Fibroblast of lung (primary cell): ENCODE measurements around the gene RASA2. TPM values are rescaled to one million over a fixed set of nuclear protein-coding genes. Genes with fewer than 3 reads are reported as not detected.

Experiments used
- DNase-seq, 2 donors: peaks; one replicate each; pipeline versions ENCODE4 v3.0.0 to v3.0.0-alpha.2; 2010; ENCODE audit warnings: low read depth in 2 of 2
- H2AFZ ChIP-seq: 2 replicates; pipeline ENCODE4 v1.5.1; 2012; ENCODE audit warnings: low read length, control low read depth, inconsistent platforms
- H3K27ac ChIP-seq: 2 replicates; pipeline ENCODE4 v1.5.1; 2011; ENCODE audit warnings: low read length, control low read depth; ENCODE audit not compliant: insufficient read depth
- H3K27me3 ChIP-seq: 2 replicates; pipeline ENCODE4 v1.5.1; 2011; ENCODE audit warnings: mild to moderate bottlenecking, low read length; ENCODE audit not compliant: control insufficient read depth, insufficient read depth
- H3K36me3 ChIP-seq: 2 replicates; pipeline ENCODE4 v1.5.1; 2011; ENCODE audit warnings: low read length; ENCODE audit not compliant: control insufficient read depth, insufficient read depth
- H3K4me1 ChIP-seq: 2 replicates; pipeline ENCODE4 v1.5.1; 2011; ENCODE audit warnings: low read length; ENCODE audit not compliant: control insufficient read depth, insufficient read depth; ENCODE audit errors: extremely low read depth
- H3K4me2 ChIP-seq: 2 replicates; pipeline ENCODE4 v1.5.1; 2011; ENCODE audit warnings: low read length, control low read depth; ENCODE audit not compliant: insufficient read depth; ENCODE audit errors: extremely low read depth
- H3K4me3 ChIP-seq, 4 experiments: fragments of 200-600 bp in 1 of 4; sonication (generic) in 1 of 4; replicated peaks in 1 of 4; 2 replicates each; pipeline ENCODE4 v1.5.1; 2011 to 2016; ENCODE audit warnings: low read length in 4 of 4, low read depth in 3 of 4, mild to moderate bottlenecking in 3 of 4, control low read depth in 2 of 4, inconsistent platforms in 1 of 4, mixed read lengths in 1 of 4; ENCODE audit not compliant: insufficient read depth in 1 of 4; ENCODE audit errors: control extremely low read depth in 1 of 4
- H3K79me2 ChIP-seq: 2 replicates; pipeline ENCODE4 v1.5.1; 2012; ENCODE audit warnings: mild to moderate bottlenecking, low read length, inconsistent platforms; ENCODE audit not compliant: control insufficient read depth, insufficient read depth
- H3K9ac ChIP-seq: 2 replicates; pipeline ENCODE4 v1.5.1; 2011; ENCODE audit warnings: mild to moderate bottlenecking, low read length, control low read depth; ENCODE audit not compliant: insufficient read depth
- H3K9me3 ChIP-seq: 2 replicates; pipeline ENCODE4 v1.5.1; 2012; ENCODE audit warnings: low read depth, low read length; ENCODE audit not compliant: control insufficient read depth, insufficient read depth
- H4K20me1 ChIP-seq: 2 replicates; pipeline ENCODE4 v1.5.1; 2011; ENCODE audit warnings: low read length; ENCODE audit not compliant: control insufficient read depth, insufficient read depth; ENCODE audit errors: extremely low read depth
- EZH2 ChIP-seq: IDR thresholded peaks from 2 replicates; pipeline ENCODE4 v1.5.1; 2012; ENCODE audit warnings: low read length, control low read depth, mild to moderate bottlenecking; ENCODE audit errors: missing control alignments
- polyA plus RNA-seq, 2 donors: library from polyadenylated mRNA; depleted of rRNA in 1 of 2; stranded (reverse) in 1 of 2; unstranded in 1 of 2; fragments of >200 nt; gene quantifications; 2 replicates each; pipeline ENCODE4 v1.2.1, GENCODE V29; 2011 to 2012; ENCODE audit warnings: missing spikeins in 1 of 2
- total RNA-seq: library from RNA; depleted of rRNA; stranded (reverse); fragments of >200 nt; gene quantifications from 2 replicates; pipeline ENCODE4 v1.2.1, GENCODE V29; 2014
- TF ChIP-seq, protein P1 (sequence below), 2 donors: IDR thresholded peaks in 1 of 2; conservative IDR thresholded peaks in 1 of 2; 1 replicate in 1 of 2; 2 replicates in 1 of 2; pipeline ENCODE4 v1.5.1; 2011 to 2012; ENCODE audit warnings: low read length in 2 of 2, control low read depth in 1 of 2, inconsistent platforms in 1 of 2, low read depth in 1 of 2, mild to moderate bottlenecking in 1 of 2

Gene RASA2
- total and polyA plus RNA-seq, 2 donors (not counting 1 experiment from before 2014, with no cell fraction given), result 10.0 to 11.4 TPM

DNA sequence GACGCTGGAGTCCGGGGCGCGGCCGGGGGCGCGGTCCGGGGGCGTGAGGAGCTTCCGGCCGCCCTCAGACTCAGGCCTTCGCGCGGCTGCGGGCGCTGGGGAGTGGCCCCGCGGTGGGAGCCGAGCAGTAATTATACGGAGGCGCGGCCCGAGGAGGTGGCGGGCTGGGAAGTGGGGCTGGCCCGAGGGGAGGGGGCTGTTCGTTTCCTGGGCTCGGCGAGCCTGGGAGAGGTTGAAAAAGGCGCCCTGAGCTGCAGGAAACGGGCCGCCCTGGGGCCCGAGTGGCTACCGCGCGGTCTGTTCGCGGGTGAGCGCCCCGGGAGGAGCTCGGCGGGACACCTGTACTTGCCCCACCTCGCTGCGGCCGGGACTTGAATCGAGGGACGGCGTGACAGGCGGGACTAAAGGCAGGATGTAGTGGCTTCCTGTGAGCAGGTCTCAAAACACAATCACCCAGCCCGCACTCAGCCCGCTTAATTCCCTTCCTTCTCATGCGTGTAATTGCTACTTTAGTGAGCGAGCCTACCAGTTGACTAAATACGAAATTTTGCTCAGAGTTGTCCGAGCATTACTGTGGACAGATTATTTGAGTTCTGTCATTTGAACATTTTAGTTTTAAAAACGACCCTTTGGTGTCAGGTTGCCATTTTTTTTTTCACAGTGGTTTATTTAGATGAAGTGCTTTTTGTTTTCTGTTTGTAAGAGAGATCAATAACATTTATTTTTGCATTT is 860 bp downstream of the RASA2 start:
- H3K27me3 ChIP-seq, result no peaks in the 10 kb centered on the region
- peak overlapping the region; percentile 92 for H3K9ac ChIP-seq
- H2AFZ ChIP-seq, result peak overlapping the region; percentile 9
- no peaks in the 10 kb centered on the region for H3K36me3 ChIP-seq
- no peaks in the 10 kb centered on the region for H4K20me1 ChIP-seq
- peaks cover 44% of the 10 kb centered on the region for H3K79me2 ChIP-seq
- H3K4me1 ChIP-seq, result peaks cover 5% of the 10 kb centered on the region
- peak overlapping the region; percentile 77 for H3K27ac ChIP-seq
- H3K9me3 ChIP-seq, result no peaks in the 10 kb centered on the region
- H3K4me3 ChIP-seq, result peak overlapping the region; percentile 66 to 87 (median 70)
- TF ChIP-seq, protein P1, sequence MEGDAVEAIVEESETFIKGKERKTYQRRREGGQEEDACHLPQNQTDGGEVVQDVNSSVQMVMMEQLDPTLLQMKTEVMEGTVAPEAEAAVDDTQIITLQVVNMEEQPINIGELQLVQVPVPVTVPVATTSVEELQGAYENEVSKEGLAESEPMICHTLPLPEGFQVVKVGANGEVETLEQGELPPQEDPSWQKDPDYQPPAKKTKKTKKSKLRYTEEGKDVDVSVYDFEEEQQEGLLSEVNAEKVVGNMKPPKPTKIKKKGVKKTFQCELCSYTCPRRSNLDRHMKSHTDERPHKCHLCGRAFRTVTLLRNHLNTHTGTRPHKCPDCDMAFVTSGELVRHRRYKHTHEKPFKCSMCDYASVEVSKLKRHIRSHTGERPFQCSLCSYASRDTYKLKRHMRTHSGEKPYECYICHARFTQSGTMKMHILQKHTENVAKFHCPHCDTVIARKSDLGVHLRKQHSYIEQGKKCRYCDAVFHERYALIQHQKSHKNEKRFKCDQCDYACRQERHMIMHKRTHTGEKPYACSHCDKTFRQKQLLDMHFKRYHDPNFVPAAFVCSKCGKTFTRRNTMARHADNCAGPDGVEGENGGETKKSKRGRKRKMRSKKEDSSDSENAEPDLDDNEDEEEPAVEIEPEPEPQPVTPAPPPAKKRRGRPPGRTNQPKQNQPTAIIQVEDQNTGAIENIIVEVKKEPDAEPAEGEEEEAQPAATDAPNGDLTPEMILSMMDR (conservative IDR thresholded peaks at IDR 0.05 in 1 of 2, IDR thresholded peaks at IDR 0.05 in 1 of 2; ENCODE audit: low read depth in 1 of 2, low read length in 2 of 2), result no peak
- no peak for TF ChIP-seq EZH2
- peak overlapping the region; percentile 97 for H3K4me2 ChIP-seq
- DNase-seq, result peak; percentile 41 to 62

DNA sequence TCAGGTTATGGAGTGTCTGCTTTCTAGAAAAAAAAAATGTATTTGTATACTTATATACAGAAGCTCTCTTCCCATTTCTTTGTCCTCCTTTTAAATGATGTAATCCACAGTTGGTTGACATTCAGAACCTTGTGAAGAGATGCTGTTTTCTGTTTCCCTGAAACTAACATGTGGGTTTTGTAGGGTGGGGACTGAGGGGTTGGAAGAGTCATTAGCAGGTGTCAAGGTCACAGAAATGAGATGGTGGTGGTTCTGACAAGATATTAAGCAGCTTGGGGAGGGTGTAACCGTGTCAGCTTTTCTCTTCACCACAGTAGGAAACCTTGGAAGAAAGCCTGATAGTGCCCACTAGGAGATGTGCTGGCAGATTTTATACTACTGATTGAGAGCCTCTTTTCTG is 2.4 kb downstream of the RASA2 start:
- Histone ChIP-seq H2AFZ (no peak overlapping the region), H3K36me3 (no peaks in the 10 kb centered on the region), H3K27me3 (no peaks in the 10 kb centered on the region), H3K9me3 (no peaks in the 10 kb centered on the region), H3K4me3 (no peak overlapping the region), H3K79me2 (peaks cover 59% of the 10 kb centered on the region), H3K4me2 (peak overlapping the region; percentile 15), H3K9ac (no peak overlapping the region), H3K4me1 (peaks cover 5% of the 10 kb centered on the region), H3K27ac (no peak overlapping the region), H4K20me1 (no peaks in the 10 kb centered on the region)
- no peak for DNase-seq
- TF ChIP-seq, protein P1 (conservative IDR thresholded peaks at IDR 0.05 in 1 of 2, IDR thresholded peaks at IDR 0.05 in 1 of 2; ENCODE audit: low read depth in 1 of 2, low read length in 2 of 2), result no peak
- TF ChIP-seq EZH2, result no peak

DNA sequence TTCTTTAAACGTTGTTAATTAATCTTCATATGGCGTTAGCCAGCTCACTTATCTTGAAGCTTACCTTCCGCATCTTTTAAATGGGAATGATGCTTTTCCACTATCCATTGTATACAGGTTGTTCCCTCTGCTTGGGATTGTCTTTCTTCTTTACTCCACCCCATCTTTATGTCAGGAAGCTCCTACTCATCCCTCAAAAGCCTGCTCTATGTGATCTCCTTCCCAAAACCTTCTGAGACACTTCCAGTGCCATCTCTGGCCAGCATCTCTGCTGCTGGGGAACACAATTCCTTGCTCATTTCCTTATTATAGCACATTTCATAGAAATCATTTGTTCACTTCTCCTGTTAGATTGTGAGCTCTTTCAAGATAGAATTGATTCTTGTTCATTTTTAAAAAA is 4.3 kb downstream of the RASA2 start:
- no peak for TF ChIP-seq EZH2
- TF ChIP-seq, protein P1 (conservative IDR thresholded peaks at IDR 0.05 in 1 of 2, IDR thresholded peaks at IDR 0.05 in 1 of 2; ENCODE audit: low read depth in 1 of 2, low read length in 2 of 2), result no peak

More for the DNA sequence above, 4.3 kb downstream of the RASA2 start:
- no peak overlapping the region for H2AFZ ChIP-seq
- no peak overlapping the region for H3K9ac ChIP-seq
- no peaks in the 10 kb centered on the region for H3K36me3 ChIP-seq
- peaks cover 72% of the 10 kb centered on the region for H3K79me2 ChIP-seq
- DNase-seq, result no peak
- H3K4me3 ChIP-seq, result no peak overlapping the region
- H3K4me1 ChIP-seq, result peaks cover 2% of the 10 kb centered on the region
- H3K9me3 ChIP-seq, result no peaks in the 10 kb centered on the region
- no peaks in the 10 kb centered on the region for H4K20me1 ChIP-seq
- no peaks in the 10 kb centered on the region for H3K27me3 ChIP-seq
- no peak overlapping the region for H3K4me2 ChIP-seq
- no peak overlapping the region for H3K27ac ChIP-seq
